ENCODE results near the gene TNP2.
"Not testable (repeated sequence)": the region's sequence is repeated elsewhere in the genome, so short reads cannot be mapped to it uniquely, and the experiment has no call there.

TNP2 gene

GRCh38 chr16:11308493-11309283 is 39.6 kb upstream of the TNP2 start:
- H3K36me3 ChIP-seq (ENCODE audit: control insufficient read depth, insufficient read depth, low read length) = no peaks in the 10 kb centered on the region
- H3K4me3 ChIP-seq (ENCODE audit: low read depth, low read length) = no peak overlapping the region
- peaks cover 17% of the 10 kb centered on the region for H3K4me1 ChIP-seq (ENCODE audit: control insufficient read depth, insufficient read depth, low read length)

GRCh38 chr16:11307639-11308492 is 38.7 kb upstream of the TNP2 start:
- H3K9me3 ChIP-seq (ENCODE audit: control insufficient read depth, insufficient read depth, low read length) = no peaks in the 10 kb centered on the region
- no peak overlapping the region for H3K4me3 ChIP-seq (ENCODE audit: low read depth, low read length)
- H3K27me3 ChIP-seq (ENCODE audit: control insufficient read depth, insufficient read depth, low read length) = no peaks in the 10 kb centered on the region
- H3K9ac ChIP-seq (ENCODE audit: low read depth, low read length) = no peak overlapping the region
- peaks cover 10% of the 10 kb centered on the region for H3K4me1 ChIP-seq (ENCODE audit: control insufficient read depth, insufficient read depth, low read length)
- H3K36me3 ChIP-seq (ENCODE audit: control insufficient read depth, insufficient read depth, low read length) = no peaks in the 10 kb centered on the region

More at GRCh38 chr16:11308493-11309283, 39.6 kb upstream of the TNP2 start:
- no peak overlapping the region for H3K9ac ChIP-seq (ENCODE audit: low read depth, low read length)
- no peaks in the 10 kb centered on the region for H3K27me3 ChIP-seq (ENCODE audit: control insufficient read depth, insufficient read depth, low read length)
- no peaks in the 10 kb centered on the region for H3K9me3 ChIP-seq (ENCODE audit: control insufficient read depth, insufficient read depth, low read length)

DNA sequence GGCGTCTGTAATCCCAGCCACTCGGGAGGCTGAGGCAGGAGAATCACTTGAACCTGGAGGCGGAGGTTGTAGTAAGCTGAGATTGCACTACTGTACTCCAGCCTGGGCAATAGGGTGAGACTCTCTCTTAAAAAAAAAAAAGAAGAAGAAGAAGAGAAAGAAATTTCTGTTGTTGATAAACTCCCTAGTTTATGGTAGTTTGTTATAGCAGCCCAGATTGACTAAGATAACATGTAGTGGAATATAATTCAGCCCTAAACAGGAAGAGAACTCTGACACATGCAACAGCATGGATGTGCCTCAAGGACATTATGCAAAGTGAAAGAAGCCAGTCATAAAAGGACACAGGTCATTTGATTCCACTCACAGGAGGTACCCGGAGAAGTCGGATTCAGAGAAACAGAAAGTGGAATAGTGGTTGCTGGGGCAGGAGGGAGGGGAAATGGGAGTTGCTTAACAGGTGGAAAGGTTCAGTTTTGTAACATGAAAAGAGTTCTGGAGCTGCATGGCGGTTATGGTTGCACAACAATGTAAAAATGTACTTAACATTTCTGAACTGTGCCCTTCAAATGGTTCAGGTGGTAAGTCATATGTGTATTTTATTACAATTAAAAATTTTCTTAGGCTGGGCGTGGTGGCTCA is 38.0 kb upstream of the TNP2 start:
- peaks cover 4% of the 10 kb centered on the region for H3K4me1 ChIP-seq (ENCODE audit: control insufficient read depth, insufficient read depth, low read length)

DNA sequence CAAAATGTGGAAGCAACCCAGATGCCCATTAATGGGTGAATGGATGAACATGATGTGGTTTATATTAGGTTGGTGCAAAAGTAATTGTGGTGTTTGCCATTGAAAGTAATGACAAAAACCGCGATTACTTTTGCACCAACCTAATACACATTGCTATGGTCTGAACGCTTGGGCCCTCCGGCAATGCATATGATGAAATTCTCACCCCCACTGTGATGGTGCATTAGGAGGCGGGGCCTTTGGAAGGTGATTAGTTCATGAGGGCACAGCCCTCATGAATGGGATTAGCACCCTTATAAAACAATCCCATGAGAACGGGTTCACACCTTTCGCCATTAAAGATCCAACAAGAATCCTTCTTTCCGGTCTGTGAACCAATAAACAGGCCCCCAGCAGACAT is 37.3 kb upstream of the TNP2 start:
- H3K9ac ChIP-seq (ENCODE audit: low read depth, low read length) = no peak overlapping the region
- peaks cover 4% of the 10 kb centered on the region for H3K4me1 ChIP-seq (ENCODE audit: control insufficient read depth, insufficient read depth, low read length)
- H3K36me3 ChIP-seq (ENCODE audit: control insufficient read depth, insufficient read depth, low read length) = no peaks in the 10 kb centered on the region
- H3K27me3 ChIP-seq (ENCODE audit: control insufficient read depth, insufficient read depth, low read length) = no peaks in the 10 kb centered on the region
- no peak overlapping the region for H3K4me3 ChIP-seq (ENCODE audit: low read depth, low read length)
- H3K9me3 ChIP-seq (ENCODE audit: control insufficient read depth, insufficient read depth, low read length) = no peaks in the 10 kb centered on the region

More for the DNA sequence above, 38.0 kb upstream of the TNP2 start:
- no peak overlapping the region for H3K4me3 ChIP-seq (ENCODE audit: low read depth, low read length)
- no peaks in the 10 kb centered on the region for H3K9me3 ChIP-seq (ENCODE audit: control insufficient read depth, insufficient read depth, low read length)
- H3K9ac ChIP-seq (ENCODE audit: low read depth, low read length) = no peak overlapping the region
- H3K27me3 ChIP-seq (ENCODE audit: control insufficient read depth, insufficient read depth, low read length) = no peaks in the 10 kb centered on the region
- H3K36me3 ChIP-seq (ENCODE audit: control insufficient read depth, insufficient read depth, low read length) = no peaks in the 10 kb centered on the region

DNA sequence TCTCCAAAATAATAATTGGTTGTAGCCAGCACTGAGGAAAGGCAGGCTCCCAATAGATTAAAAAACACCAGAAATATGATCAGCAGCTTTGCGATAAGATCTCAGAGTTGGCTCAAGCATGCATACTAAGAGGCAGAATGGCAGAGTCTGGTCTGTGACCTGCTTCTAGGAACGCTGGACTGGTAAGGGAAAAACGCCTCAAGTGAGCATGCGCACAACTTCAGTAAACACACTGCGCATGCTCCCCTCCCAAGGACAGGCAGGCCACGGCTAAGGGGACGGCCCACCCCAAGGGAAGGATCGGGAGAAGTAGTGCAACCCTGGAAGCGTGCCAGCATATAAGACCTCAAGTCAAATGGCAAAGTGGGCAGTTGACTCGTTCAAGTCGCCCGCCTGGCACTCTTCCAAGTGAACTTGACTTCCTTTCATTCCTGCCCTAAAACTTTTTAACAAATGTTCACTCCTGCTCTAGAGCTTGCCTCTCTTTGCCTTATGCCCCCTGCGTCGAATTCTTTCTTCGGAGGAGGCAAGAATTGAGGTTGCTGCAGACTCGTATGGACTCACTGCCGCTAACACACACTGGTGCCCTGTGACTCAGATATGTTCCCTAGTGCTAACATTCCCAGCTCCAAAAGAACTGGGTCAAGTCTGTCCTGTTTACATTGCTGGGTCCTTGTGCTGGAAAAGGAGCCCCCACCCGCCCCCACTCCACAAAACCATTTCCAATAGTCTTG is 34.4 kb upstream of the TNP2 start:
- peaks cover 2% of the 10 kb centered on the region for H3K4me1 ChIP-seq (ENCODE audit: control insufficient read depth, insufficient read depth, low read length)
- H3K4me3 ChIP-seq (ENCODE audit: low read depth, low read length) = no peak overlapping the region
- H3K36me3 ChIP-seq (ENCODE audit: control insufficient read depth, insufficient read depth, low read length) = no peaks in the 10 kb centered on the region

DNA sequence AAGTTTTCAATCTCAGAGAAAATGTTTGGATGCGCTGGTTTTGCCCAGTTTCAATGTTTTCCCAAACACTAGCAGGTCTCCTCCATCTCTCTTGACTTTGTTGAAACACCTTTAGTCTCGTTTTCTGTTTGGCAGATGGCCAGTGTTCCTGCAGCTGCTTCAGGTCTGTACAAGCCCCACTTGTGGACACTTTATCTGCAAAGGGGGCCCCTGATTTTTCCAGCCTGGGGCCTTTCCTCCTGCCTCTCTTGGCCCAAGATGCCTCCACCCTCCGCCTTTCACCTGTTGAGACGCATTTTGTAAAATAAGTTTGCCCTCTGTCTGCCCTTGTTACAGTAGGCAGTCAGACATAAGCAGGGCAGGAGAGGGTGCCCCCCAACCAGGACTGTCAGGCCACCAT is 33.9 kb upstream of the TNP2 start:
- Histone ChIP-seq H3K4me1 (ENCODE audit: control insufficient read depth, insufficient read depth, low read length) (peaks cover 1% of the 10 kb centered on the region), H3K36me3 (ENCODE audit: control insufficient read depth, insufficient read depth, low read length) (no peaks in the 10 kb centered on the region), H3K4me3 (ENCODE audit: low read depth, low read length) (no peak overlapping the region), H3K27me3 (ENCODE audit: control insufficient read depth, insufficient read depth, low read length) (no peaks in the 10 kb centered on the region), H3K9ac (ENCODE audit: low read depth, low read length) (no peak overlapping the region), H3K9me3 (ENCODE audit: control insufficient read depth, insufficient read depth, low read length) (no peaks in the 10 kb centered on the region)

More for the DNA sequence above, 34.4 kb upstream of the TNP2 start:
- Histone ChIP-seq H3K9ac (ENCODE audit: low read depth, low read length) (no peak overlapping the region), H3K27me3 (ENCODE audit: control insufficient read depth, insufficient read depth, low read length) (no peaks in the 10 kb centered on the region), H3K9me3 (ENCODE audit: control insufficient read depth, insufficient read depth, low read length) (no peaks in the 10 kb centered on the region)

DNA sequence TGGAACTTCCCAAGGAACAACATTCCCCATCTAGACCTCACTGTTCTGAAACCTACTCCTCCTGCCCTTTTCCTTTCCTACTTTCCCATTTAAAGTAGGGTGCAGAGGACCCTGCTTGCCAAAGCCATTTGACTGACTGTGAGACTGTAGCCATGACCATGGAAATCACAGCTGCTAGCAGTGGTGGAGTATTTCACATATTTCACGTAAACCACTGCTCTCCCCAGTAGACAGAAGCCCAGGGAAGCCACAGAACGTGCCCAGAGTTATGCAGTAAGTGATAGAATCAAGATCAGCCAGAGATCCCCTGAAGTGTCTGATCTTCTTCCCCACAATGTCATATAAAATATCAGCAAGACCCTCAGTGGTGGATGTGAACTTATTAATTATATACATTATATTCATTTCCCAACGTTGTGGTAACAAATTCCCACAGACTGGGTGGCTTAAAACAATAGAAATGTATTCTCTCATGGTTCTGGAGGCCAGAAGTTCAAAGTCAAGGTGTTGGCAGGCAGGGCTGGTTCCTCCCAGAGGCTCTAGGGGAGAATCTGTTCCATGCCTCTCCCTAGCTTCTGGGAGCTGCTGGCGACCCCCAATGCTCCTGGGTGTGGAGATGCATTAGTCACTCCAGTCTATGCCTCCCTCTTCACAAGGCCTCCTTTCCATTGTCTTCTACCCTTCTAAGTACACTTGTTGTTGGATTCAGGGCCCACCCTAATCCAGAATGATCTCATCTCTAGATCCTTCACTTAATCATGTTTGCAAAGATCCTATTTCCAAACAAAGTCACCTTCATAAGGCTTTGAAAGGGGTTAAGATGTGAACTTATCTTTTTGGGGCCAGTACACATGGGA is 32.7 kb upstream of the TNP2 start:
- Histone ChIP-seq H3K27me3 (ENCODE audit: control insufficient read depth, insufficient read depth, low read length) (no peaks in the 10 kb centered on the region), H3K36me3 (ENCODE audit: control insufficient read depth, insufficient read depth, low read length) (no peaks in the 10 kb centered on the region), H3K4me1 (ENCODE audit: control insufficient read depth, insufficient read depth, low read length) (peaks cover 6% of the 10 kb centered on the region), H3K4me3 (ENCODE audit: low read depth, low read length) (no peak overlapping the region), H3K9ac (ENCODE audit: low read depth, low read length) (no peak overlapping the region), H3K9me3 (ENCODE audit: control insufficient read depth, insufficient read depth, low read length) (no peaks in the 10 kb centered on the region)

GRCh38 chr16:11300560-11300892 is 31.4 kb upstream of the TNP2 start:
- H3K9me3 ChIP-seq (ENCODE audit: control insufficient read depth, insufficient read depth, low read length) = no peaks in the 10 kb centered on the region
- no peak overlapping the region for H3K9ac ChIP-seq (ENCODE audit: low read depth, low read length)
- H3K4me1 ChIP-seq (ENCODE audit: control insufficient read depth, insufficient read depth, low read length) = peaks cover 6% of the 10 kb centered on the region
- H3K27me3 ChIP-seq (ENCODE audit: control insufficient read depth, insufficient read depth, low read length) = no peaks in the 10 kb centered on the region
- H3K36me3 ChIP-seq (ENCODE audit: control insufficient read depth, insufficient read depth, low read length) = no peaks in the 10 kb centered on the region
- no peak overlapping the region for H3K4me3 ChIP-seq (ENCODE audit: low read depth, low read length)

GRCh38 chr16:11299865-11300559 is 30.9 kb upstream of the TNP2 start:
- no peaks in the 10 kb centered on the region for H3K36me3 ChIP-seq (ENCODE audit: control insufficient read depth, insufficient read depth, low read length)
- H3K9ac ChIP-seq (ENCODE audit: low read depth, low read length) = no peak overlapping the region
- no peaks in the 10 kb centered on the region for H3K9me3 ChIP-seq (ENCODE audit: control insufficient read depth, insufficient read depth, low read length)
- H3K4me1 ChIP-seq (ENCODE audit: control insufficient read depth, insufficient read depth, low read length) = peaks cover 6% of the 10 kb centered on the region
- H3K27me3 ChIP-seq (ENCODE audit: control insufficient read depth, insufficient read depth, low read length) = no peaks in the 10 kb centered on the region
- no peak overlapping the region for H3K4me3 ChIP-seq (ENCODE audit: low read depth, low read length)

DNA sequence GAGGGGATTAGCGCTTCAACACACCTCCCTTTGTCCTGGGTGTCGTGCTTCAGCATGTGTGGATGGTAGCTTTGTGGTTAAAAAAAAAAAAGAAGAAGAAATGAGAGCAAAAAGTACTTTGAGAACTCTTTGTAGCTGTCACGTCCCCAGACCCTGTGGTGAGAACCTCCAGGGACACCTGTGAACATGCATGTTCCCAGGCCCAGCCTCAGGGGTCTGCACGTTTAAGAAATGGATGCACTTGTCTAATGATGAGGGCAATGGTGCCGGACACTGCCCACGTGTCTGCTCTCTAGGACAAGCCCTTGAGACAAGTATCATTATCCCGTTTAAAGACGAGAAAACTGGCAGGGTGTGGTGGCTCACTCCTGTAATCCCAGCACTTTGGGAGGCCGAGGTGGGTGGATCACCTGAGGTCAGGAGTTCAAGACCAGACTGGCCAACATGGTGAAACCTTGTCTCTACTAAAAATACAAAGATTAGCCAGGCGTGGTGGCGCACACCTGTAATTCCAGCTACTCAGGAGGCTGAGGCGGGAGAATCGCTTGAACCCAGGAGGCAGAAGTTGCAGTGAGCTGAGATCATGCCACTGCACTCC is 29.9 kb upstream of the TNP2 start:
- not testable (repeated sequence) for H3K9me3 ChIP-seq (ENCODE audit: control insufficient read depth, insufficient read depth, low read length); H3K9ac ChIP-seq (ENCODE audit: low read depth, low read length); H3K4me1 ChIP-seq (ENCODE audit: control insufficient read depth, insufficient read depth, low read length); H3K36me3 ChIP-seq (ENCODE audit: control insufficient read depth, insufficient read depth, low read length); H3K4me3 ChIP-seq (ENCODE audit: low read depth, low read length); H3K27me3 ChIP-seq (ENCODE audit: control insufficient read depth, insufficient read depth, low read length)

Data from iPS-15b (cell line).